ENCODE data around the gene RRAGD.

- TF ChIP-seq DZIP1 (CRISPR knock-in tag; IDR thresholded peaks at IDR 0.05) (no peak), ZBTB25 (CRISPR knock-in tag; IDR thresholded peaks at IDR 0.05) (no peak), JUNB (CRISPR knock-in tag; IDR thresholded peaks at IDR 0.05; ENCODE audit: borderline replicate concordance) (no peak), SIN3A (IDR thresholded peaks at IDR 0.05; ENCODE audit: borderline replicate concordance, low read depth, low read length) (no peak), SMARCC2 (IDR thresholded peaks at IDR 0.05) (no peak), TBX3 (IDR thresholded peaks at IDR 0.05; ENCODE audit: borderline replicate concordance) (no peak), PATZ1 (CRISPR knock-in tag; IDR thresholded peaks at IDR 0.05) (no peak), CTCF (CRISPR knock-in tag; IDR thresholded peaks at IDR 0.05) (no peak), TCF7 (IDR thresholded peaks at IDR 0.05; ENCODE audit: low read depth) (no peak), FOXP1 (IDR thresholded peaks at IDR 0.05) (no peak), FOXP1 (CRISPR knock-in tag; IDR thresholded peaks at IDR 0.05) (no peak)
These were observed 25.1 kb downstream of the RRAGD start for GRCh38 chr6:89386917-89387491.

Measured in HepG2 (cell line).